K562 (cell line): Measurements from ENCODE around the gene NUP85. TPM values are rescaled to one million over a fixed set of nuclear protein-coding genes. Genes with fewer than 3 reads are reported as not detected.
A peak's percentile ranks its signal among the peaks of the same experiment; 100 is the strongest.

Experiments used
- CREM ChIP-seq: IDR thresholded peaks from 2 replicates; pipeline ENCODE4 v1.6.1; 2014; ENCODE audit warnings: antibody characterized with exemption, low read depth
- CTBP1 ChIP-seq: fragments of 450-650 bp; IDR thresholded peaks from 2 replicates; pipeline ENCODE4 v1.6.1; 2016; ENCODE audit warnings: borderline replicate concordance
- E2F4 ChIP-seq: sonication (generic); formaldehyde crosslinking; IDR thresholded peaks from 2 replicates; pipeline ENCODE4 v1.8.0; 2022; ENCODE audit warnings: mild to moderate bottlenecking, low read depth, missing genetic modification reagents
- E2F6 ChIP-seq, 2 experiments: IDR thresholded peaks; 2 replicates each; pipeline ENCODE4 v1.6.1; 2011; ENCODE audit warnings: borderline replicate concordance in 1 of 2, control low read depth in 1 of 2, low read depth in 1 of 2, low read length in 1 of 2, mild to moderate bottlenecking in 1 of 2, mixed read lengths in 1 of 2, moderate library complexity in 1 of 2; ENCODE audit not compliant: insufficient read depth in 1 of 2, insufficient read length in 1 of 2, poor library complexity in 1 of 2, severe bottlenecking in 1 of 2; ENCODE audit errors: extremely low read depth in 1 of 2
- MGA ChIP-seq: fragments of 450-650 bp; IDR thresholded peaks from 2 replicates; pipeline ENCODE4 v1.6.1; 2016; ENCODE audit warnings: mild to moderate bottlenecking, moderate library complexity
- NFE2 ChIP-seq: IDR thresholded peaks from 2 replicates; pipeline ENCODE4 v1.6.1; 2014; ENCODE audit warnings: antibody characterized with exemption, low read depth
- THAP12 ChIP-seq: fragments of 250-450 bp; sonication (Bioruptor Pico); IDR thresholded peaks from 2 replicates; pipeline ENCODE4 v1.9.0; 2021; ENCODE audit warnings: mild to moderate bottlenecking, inconsistent platforms
- USF1 ChIP-seq: sonication (generic); formaldehyde crosslinking; IDR thresholded peaks from 2 replicates; pipeline ENCODE4 v1.9.0; 2022; ENCODE audit warnings: mild to moderate bottlenecking, missing genetic modification reagents
- polyA plus RNA-seq, 8 experiments: library from polyadenylated mRNA; depleted of rRNA in 4 of 8; stranded (reverse) in 5 of 8; unstranded in 3 of 8; fragments of >200 nt; fragmentation: Nextera tagmentation in 2 of 8; fragmentation: Illumina TruSeq in 1 of 8; extraction: Ambion mirVana in 2 of 8; extraction: Trizol in 1 of 8; gene quantifications; 2 replicates each; pipeline versions ENCODE4 v1.2.1 to v1.2.3, GENCODE V29; 2011 to 2014; ENCODE audit warnings: inconsistent platforms in 1 of 8, missing spikeins in 1 of 8
- total RNA-seq, 7 experiments: library from RNA; depleted of rRNA in 6 of 7; stranded (reverse); fragments of >200 nt in 6 of 7; fragmentation: Illumina TruSeq in 2 of 7; extraction: Trizol in 2 of 7; gene quantifications; 2 replicates each; pipeline versions ENCODE4 v1.2.1 to v1.2.3, GENCODE V29; 2011 to 2021; ENCODE audit warnings: low replicate concordance in 1 of 7

The NUP85 gene
- total and polyA plus RNA-seq, 9 of the 15 experiments (the other 6 are each of a cell fraction or from before 2014, with no cell fraction given) = 50.2 to 177 (median 110) TPM

GRCh38 chr17:75205037-75205792 is at the start of gene NUP85 (continued):
- TF ChIP-seq MGA = peak; percentile 92
- TF ChIP-seq CREM = peak; percentile 6; the same call in 1 of the 2 replicates
- peak; percentile 41; the same call in 1 of the 2 replicates for TF ChIP-seq THAP12 (CRISPR knock-in tag)
- peak; percentile 83 to 86 for TF ChIP-seq E2F6 (IDR thresholded peaks at IDR 0.05; ENCODE audit: borderline replicate concordance in 1 of 2, extremely low read depth in 1 of 2, insufficient read depth in 1 of 2, insufficient read length in 1 of 2, low read depth in 1 of 2, low read length in 1 of 2, poor library complexity in 1 of 2, severe bottlenecking in 1 of 2)
- peak; percentile 82; the same call in 1 of the 2 replicates for TF ChIP-seq E2F4 (CRISPR knock-in tag)
- TF ChIP-seq CTBP1 = 0 out of 2 replicates have a peak, but pooled peaks have one; percentile 75
- 0 out of 2 replicates have a peak, but pooled peaks have one; percentile 31 for TF ChIP-seq USF1 (CRISPR knock-in tag)
- TF ChIP-seq NFE2 = peak; percentile 98
